Dedifferentiated amniotic fluid mesenchymal stem cell (primary cell): Measurements from ENCODE around the gene ATP6V0A1.
"Not testable (repeated sequence)": the region's sequence is repeated elsewhere in the genome, so short reads cannot be mapped to it uniquely, and the experiment has no call there.

Experiments used
- DNase-seq: peaks from one replicate; pipeline ENCODE4 v3.0.0-alpha.2; 2016; ENCODE audit errors: extremely low spot score

Gene ATP6V0A1

DNA sequence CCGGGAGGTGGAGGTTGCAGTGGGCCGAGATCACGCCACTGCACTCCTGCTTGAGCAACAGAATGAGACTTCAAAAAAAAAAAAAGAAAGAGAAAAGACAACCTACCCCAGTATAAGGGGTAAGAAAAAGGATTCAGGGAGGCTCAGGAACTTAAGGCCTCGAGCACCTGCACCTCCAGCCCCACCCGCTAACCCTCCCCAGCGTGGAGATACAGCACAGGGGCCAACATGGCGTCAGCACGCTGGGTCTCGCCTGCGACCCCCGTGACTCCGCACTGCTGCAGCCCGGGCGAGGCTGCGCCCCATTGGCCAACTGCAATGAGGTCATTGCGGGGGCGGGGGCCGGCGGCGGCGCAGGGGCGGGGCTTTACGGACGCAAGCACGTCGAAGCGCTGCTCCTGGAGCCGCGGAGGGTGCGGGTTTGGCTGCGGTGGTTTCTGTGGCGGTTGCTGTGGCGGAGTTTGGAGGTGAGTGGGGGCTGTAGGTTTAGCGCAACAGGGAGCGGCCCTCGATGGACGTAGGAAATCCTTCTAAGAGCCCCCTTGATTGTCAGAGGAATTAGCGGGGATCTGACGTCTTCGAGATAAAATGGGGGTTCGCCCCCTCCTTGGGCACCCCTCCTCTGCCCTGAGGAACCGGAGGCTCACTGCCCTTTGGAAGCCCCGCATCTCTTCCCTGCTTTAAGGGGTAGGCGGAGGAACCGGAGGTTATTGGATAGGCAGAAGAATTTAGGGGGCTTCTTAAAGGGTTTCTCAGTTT lies at the start of gene ATP6V0A1:
TSS of gene ATP6V0A1 (plus strand) at position 382 of the 759 bp plus-strand sequence. CDS start 2,017 bp downstream, outside the sequence.
- DNase-seq, result peak; percentile 74

DNA sequence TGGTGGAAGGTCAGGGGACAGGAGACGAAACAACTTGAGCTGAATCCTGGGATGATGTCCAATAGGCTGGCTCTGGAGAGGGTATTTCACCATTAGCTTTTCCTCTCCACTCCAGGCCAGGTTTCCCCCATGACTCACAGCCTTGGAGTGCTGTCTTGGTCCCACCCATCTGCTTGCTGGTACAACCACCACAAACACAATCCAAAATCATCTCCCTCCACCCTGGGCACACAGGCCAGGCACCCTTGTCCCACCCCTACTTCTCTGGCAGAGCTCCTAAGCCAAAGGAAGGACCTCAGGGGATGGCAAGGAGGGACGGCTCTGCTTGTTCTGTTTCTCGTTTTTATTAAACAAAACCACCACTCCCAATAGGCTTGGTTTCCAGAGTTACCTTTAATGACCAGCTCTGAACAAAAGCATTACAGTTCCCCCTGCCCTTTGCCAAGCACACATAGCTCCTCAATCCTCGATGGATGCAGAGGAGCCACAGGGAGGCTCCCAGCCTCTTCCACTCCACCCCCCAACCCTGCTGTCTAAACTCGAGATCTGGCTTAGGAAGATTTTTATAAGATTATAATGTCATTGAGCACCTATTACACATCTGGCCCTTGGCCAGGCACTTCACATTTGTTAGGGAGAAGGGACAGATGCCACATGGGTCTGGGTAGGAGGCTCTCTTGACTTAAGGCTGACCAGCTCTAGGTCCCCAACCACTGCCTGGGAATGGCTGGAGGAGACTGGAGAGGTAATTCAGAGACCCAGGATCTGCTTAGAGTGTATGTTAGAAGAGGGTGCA lies 49.0 kb upstream of the ATP6V0A1 start:
- peak; percentile 84 for DNase-seq

DNA sequence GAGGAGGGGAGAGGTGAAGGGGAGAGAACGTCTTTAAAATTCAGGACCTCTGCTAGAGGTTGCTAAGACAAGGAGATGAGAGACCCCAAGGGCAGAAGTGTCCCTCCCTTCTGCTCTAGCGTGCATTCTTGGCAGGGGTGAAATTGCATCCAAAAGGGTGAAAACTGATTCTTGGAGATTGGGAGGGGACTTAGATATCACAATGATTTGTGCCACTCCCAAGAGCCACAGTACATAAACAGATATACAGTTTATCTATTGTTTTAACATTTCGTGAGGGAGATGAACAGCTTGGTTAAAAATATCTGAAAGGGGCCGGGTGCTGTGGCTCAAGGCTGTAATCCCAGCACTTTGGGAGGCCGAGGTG lies 48.4 kb upstream of the ATP6V0A1 start:
- DNase-seq, result no peak

DNA sequence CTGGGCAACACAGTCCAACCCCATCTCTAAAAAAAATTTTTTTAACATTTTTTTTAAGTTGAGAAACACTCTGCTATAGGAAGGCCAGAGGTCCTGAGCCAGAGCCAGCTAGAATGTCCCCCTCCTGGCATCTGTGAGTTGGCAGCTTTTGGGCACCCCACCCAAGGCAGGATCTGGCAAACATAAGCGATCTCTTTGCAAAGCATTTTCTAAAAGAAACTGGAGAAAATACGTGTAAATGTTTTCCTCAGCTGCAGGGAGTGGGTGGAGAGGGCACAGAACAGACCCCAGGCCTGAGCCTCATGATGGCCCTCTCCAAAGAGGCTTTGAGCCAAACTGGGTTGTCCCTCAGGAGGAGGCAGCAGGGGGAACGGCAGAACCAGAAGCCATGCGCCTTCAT lies 47.3 kb upstream of the ATP6V0A1 start:
- no peak for DNase-seq

DNA sequence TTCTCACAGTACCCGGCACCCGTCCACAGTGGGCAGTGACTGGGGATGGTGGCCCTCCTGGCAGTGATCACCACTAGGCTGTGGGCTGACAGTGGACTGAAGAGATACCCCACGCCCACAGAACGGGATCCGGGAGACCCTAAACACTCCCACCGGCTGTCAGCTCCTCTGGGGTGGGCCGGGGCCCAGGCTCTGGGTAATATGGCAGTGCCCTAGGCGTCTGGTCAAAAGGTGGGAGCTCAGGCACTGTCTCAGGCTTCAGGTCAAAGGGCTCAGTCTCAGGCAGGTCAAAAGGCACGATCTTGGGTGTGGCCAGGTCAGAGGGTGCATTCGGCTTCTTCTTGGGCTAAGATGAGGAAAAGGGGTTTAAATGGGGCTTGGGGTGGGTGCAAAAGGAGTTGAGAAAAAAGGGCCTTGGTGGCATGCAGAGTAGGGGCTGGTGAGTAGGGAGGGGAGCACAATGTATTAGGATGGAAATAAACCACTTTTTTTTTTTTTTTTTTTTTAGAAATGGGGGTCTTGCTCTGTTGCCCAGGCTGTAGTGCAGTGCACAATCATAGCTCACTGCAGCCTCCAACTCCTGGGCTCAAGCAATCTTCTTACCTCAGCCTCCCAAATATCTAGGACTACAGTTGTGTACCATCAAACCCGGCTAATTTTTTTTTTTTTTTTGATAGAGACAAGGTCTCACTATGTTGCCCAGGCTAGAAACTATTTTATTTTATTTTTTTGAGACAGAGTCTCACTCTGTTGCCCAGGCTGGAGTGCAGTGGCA lies 46.6 kb upstream of the ATP6V0A1 start:
- DNase-seq, result no peak

DNA sequence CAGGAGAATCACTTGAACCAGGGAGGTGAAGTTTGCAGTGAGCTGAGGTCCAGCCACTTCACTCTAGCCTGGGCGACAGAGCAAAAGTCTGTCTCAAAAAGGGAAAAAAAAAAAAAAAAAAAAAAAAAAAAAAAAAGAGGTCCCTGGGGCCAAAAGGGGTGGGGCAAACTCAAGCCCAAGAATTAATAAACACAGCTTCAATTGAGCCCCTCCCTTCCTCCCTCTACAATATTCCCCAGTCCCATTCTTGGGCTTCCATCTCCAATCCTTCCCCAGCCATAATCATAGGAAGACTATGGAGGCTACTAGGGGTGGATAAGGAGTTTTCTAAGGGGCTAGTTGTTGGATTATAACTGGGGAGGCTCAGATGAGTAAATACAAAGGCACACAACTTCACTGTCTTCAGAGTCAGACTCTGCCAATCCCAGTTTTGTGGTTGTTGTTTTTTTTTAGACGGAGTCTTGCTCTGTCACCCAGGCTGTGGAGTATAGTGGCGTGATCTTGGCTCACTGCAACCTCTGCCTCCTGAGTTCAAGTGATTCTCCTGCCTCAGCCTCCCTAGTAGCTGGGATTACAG lies 45.1 kb upstream of the ATP6V0A1 start:
- no peak for DNase-seq

DNA sequence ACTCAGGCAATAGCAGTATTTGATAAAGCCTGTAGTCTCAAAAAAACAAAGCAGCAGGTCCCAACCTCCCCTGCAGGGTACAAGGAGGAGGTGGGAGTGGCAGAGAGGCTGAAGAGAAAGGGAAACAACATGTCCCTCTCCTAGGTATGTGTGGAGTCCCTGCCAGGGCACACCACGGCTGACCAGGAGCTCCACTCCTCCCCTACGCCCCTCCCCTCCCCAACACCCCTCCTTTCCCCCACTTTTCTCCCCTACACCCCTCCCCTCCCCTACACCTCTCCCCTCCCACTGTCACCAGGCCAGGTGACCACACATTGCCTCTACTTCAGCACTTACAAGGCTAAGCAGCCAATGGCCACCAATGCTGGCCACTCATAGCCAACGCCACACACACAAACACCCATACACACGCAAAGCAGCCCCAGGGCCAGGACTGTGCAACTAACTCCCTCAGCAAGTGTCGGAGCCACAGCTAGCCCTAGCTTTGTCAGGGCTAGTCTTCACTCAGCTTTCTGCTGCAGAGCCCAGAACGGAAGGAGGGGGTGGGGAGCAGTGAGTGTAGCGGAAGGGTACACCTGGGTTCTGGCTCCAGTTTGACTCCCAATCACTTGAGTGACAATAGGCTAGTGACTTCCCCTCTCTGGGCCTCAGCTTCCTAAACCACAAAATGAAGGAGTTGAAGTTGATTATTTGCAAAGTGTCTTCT lies 43.8 kb upstream of the ATP6V0A1 start:
- DNase-seq, result no peak

DNA sequence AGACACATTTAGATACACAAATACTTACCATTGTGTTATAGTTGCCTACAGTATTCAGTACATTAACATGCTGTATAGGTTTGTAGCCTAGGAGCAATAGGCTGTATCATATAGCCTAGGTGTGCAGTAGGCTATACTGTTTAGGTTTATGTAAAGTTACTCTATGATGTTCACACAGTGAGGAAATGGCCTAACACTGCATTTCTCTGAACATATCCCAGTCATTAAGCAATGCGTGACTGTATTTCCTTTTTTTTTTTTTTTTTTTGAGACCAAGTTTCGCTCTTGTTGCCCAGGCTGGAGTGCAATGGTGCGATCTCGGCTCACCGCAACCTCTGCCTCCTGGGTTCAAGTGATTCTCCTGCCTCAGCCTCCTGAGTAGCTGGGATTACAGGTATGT lies 40.7 kb upstream of the ATP6V0A1 start:
- not testable (repeated sequence) for DNase-seq

DNA sequence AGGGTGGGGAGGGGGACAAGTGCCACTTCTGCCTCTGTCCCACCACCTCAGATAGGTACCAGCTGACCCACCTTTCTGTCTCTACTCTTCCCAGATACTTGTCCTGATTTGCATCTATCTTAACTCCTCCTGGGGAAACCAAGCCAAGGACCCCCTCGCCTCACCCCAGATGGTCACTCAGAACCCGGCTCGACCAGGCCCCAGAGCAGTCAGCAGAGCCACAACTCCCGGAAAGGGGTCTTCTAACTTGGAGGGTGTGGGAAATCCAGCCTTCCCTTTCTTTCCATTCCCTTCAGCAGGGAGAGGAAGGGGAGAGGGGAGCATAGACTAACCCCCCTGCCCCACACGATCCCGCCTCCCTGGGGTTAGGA lies 37.6 kb upstream of the ATP6V0A1 start:
- no peak for DNase-seq

DNA sequence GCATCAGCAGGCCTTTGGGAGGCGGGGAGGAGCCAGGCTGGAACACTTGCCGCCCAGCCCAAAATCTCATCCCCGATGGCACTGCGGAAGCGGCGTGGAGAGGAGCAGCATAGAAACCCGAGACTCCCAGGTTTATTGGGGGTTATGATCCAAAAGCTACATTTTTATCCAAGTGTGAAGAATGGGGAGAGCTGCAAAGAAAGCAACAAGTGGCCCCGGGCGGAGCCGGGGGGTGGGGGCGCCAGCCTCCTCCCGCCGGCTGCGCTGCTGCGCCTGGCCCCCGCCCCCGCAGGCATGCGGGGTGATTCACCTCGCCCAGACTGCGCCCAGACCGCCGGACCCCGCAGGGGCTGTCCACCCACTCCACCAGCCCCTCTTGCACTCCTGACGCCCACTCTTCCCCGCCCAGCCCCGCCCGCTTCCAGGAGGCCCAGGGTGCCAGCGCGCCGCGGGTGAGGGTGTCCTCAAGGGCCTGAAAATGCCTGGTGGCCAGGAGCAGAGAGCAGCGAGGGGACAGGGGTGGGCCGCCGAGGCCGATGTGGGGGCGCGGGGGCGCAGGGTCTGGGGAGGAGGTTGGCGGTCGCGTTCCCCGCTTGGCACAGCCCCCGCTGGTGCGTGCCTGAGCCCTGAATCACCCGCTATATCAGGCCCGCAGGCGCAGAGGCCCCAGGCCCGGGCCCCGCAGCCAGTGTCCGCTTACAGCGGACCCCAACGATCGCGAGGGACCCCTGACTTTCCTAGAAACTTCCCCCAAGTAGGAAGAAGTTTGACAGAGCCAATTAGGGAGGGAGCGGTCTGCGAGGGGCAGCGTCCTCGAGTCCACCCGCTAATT lies 37.0 kb upstream of the ATP6V0A1 start:
- peak; percentile 39 for DNase-seq

DNA sequence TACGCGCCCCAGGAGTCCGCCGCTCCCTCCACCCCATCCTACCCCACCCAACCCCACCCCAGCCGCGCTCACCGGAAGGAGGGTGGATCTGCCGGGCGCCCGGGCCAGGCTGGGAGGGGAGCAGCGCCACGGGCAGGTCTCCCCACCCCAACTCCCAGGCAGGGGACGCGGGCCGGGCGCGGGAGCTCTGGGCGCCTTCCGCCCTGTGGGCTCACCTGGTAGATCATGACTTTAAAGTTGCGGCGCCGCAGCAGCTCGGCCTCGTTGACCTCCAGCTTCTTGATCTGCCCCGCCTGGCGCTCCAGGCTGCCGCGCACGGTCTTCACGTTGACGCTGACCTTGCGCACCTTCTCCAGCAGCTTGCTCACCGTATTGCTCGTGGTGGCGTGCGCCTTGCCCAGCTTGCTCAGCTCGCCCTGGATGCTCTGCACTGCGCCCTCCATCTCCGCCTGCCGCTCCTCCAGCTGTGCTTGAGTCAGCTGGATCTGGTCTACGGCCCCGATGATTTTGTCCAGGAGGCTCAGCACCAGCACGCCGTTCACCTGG lies 36.2 kb upstream of the ATP6V0A1 start:
- no peak for DNase-seq

DNA sequence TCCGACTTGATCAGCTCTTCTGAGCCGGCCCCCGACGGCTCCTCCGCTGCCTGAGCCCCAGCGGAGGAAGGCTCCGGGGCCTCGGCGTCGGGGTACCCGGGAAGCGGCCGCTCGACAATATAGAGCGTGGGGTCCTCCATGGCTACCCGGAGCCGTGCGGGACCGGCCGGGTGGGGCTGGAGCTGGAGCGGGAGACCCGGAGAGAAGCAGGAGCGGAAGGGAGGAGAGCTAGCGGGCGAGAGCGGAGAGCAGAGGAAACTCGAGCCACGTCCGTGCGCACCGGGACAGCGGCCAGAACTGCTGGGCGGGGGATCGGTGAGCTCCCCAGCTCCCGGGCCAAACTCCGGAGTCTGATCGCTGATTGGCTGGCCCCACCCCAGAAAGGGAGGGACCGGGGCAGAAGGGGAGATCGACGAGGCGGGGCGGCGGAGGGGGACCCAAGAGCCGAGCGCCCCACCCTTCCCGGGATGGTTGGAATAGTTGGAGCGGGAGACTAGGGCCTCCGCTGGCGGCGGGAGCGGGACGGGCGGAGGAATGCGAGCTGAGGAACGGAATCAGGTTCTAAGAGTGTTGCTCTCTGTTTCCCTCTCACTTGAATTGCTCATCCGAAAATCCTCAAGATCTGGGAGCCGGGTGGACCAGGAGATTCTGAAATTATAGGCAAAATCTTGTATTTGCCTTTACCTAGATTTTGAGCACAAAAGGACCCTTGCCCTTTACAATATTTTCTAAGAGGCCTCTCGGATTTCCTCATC lies 35.5 kb upstream of the ATP6V0A1 start, which contains the start of gene CAVIN1:
TSS of gene CAVIN1 (minus strand) at position 299 of the 755 bp plus-strand sequence. CDS start at position 140, 159 bp downstream.
- DNase-seq, result peak; percentile 99

DNA sequence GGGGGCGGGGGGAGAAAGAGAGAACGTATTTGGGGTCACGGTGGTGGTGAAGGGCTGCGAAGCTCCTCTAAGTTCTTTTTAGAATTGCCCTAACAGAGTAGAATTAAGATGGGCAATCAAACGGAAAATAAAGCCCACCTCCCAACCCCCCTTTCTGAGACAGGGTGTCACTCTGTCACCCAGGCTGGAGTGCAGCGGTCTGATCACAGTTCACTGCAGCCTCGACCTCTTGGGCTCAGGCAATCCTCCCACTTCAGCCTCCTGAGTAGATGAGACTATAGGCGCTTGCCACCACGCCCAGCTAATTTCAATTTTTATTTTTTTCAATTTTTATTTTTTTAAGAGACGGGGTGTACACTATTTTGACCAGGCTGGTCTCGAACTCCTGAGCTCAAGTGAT lies 34.9 kb upstream of the ATP6V0A1 start:
- no peak for DNase-seq

DNA sequence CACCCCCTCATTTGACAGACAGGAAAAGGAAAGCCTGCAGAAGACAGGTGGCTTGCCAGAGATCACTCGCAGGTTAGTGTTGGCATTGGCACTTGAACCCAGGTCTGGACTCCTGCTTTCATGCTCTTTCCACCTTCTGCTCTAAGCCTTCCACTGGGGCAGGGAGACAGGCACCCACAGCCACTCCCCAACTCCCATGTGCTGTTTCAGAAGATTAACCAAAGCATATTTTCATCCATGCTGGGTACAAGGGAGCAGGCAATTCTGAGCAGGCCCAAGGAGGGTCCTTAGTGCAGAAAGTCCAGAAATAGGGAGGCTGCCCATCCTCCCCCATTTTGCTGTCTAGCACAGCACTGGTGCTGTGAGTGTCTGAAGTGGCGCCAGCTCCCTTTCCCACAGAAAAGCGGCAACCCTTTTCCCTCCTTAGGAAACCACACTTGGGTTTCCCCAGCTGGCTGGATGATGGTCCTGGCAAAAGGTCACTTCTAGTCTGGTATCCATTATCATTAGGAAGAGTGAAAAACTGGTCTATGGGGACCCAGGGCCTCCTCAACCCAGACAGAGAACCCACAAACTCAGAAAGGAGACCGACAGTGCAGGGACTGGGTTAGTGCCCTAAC lies 33.6 kb upstream of the ATP6V0A1 start:
- DNase-seq, result no peak

DNA sequence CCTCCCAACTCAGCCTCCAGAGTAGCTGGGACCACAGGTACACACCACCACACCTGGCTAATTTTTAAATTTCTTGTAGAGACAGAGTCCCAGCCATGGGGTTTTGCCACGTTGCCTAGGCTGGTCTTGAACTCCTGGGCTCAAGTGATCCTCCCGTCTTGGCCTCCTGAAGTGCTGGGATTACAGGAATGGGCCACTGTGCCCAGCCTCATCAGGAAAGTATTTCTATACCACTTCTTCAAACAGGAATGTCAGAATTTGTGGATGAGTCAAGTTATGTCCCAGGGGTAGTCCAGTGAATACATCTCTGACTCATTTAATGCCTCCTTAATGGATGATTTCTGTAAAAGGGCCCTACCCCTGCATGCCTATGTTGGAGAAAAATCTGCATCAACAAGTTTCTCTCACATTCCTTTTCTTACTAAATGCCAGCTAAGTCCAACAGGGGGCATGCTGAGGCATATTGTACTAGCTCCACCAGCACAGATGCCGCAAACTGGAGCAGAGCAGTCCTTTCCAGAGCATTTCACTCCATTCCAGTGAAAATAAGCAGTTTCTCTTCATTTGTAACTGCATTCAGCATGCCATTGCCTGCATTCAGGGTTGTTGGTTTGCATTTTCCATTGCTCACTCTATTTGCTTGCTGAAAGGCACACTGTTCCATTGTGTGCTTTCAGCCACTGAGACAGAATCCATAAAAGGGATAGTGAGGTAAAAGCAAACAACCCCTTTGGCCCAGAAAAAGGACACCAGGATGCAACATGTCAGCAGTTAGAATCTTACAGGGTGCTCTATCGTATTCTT lies 30.3 kb upstream of the ATP6V0A1 start:
- peak; percentile 97 for DNase-seq

DNA sequence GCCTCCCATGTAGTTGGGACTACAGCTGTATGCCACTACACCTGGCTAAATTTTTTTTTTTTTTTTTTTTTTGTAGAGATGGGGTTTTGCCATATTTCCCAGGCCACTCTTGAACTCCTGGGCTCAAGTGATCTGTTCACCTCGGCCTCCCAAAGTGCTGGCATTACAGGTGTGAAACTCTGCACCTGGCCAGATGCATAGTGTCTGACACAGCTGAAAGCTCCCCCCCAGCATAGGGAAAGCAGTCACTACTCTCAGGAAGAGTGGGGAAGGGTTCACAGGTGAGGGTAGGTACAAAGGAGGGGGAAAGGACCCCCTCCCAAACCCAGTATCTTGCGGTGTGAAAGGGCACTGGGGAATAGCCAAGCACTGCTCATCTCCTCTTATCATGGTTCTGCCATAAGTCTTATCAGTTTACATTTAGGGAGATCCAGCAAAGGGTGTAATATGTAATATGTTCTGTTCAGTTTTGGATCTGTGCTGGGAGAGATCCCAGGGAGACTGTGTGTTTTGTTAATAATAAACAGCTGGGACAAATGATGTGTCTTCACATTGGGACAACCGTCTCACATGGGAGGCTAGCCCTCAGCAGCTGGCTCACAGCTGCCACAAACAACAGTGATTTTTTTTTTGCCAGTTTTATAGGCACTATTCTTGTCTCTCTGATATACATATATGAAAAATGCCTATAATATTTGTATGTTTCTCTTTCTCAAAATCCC lies 28.8 kb upstream of the ATP6V0A1 start:
- no peak for DNase-seq

DNA sequence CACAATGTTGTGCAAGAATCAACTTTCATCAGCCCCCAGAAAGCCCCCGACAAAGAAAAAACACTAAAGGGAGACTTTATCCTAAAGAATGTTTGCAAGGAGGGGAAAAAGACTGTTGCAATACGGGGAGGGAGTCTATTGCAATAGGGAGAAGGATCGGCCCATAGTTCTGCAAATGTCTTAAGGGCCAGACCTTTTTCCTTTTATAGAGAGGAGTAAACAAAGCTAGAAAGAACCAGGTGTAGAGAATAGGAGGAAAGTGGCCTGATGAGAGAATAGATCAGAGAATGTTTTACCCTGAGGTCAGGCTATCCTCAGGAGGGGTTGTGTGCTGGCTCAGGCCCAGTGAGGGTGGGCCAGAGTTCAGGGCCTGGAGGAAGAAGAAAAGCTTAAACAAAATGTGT lies 26.9 kb upstream of the ATP6V0A1 start:
- DNase-seq, result no peak
